NT2/D1 (cell line): ENCODE results near the gene SLC8A1.

Experiments
- YY1 ChIP-seq: IDR thresholded peaks from 2 replicates; pipeline ENCODE4 v1.6.1; 2011; ENCODE audit not compliant: insufficient read length, insufficient read depth
- ZNF274 ChIP-seq: IDR thresholded peaks from 2 replicates; pipeline ENCODE4 v1.6.1; 2011; ENCODE audit warnings: mild to moderate bottlenecking, low read depth, low read length

DNA sequence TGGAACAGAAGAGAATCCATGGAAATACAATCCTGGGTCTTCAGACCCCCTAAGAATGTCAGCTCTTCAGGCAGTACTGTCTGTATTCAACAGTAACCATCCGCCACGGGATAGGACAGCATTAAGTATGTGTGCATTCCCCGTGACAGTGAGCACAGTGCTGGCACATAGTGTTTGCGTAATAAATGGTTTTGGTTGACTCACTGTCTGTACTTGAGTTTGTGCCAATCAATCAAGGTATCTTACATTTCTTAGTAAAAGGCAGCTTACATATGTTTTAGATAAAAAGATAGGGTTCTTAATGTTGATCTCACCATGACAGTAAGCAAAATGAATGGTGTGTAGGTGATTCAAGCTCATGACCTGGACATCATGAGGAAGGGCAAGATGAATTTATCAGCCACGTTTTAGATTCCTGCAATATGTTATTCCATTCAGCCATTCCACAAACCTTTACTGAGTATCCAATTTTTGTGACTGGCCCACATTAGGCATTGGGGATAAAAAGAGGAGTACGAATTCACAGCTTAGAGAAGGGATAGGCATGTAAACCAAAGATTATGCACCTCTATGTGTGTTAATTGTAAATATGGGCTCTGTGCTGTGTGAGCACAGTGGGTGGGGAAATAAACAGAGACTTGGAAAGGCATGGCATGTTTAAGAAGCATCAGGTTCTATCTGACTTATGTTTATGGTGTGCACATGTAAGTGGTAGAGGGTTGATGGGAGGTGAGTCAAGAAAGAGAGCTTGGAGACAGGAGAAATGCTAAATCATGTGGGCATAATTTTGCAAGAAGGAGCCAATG, 258.8 kb downstream of the SLC8A1 start:
- TF ChIP-seq YY1 (no peak), ZNF274 (no peak)
